Colonic mucosa (tissue), 4 donors: Measurements from ENCODE around the gene MIAT. TPM values are rescaled to one million over a fixed set of nuclear protein-coding genes. Genes with fewer than 3 reads are reported as not detected.

Experiments
- DNase-seq: peaks from one replicate; pipeline ENCODE4 v3.0.0-alpha.2; 2020
- H3K27ac ChIP-seq: fragments of 200-600 bp; one replicate; pipeline ENCODE4 v1.8.0; 2021
- H3K27me3 ChIP-seq: fragments of 200-600 bp; one replicate; pipeline ENCODE4 v1.8.0; 2021
- H3K36me3 ChIP-seq: fragments of 200-600 bp; one replicate; pipeline ENCODE4 v1.8.0; 2021
- H3K4me1 ChIP-seq: fragments of 200-600 bp; one replicate; pipeline ENCODE4 v1.8.0; 2021; ENCODE audit warnings: mild to moderate bottlenecking
- H3K4me3 ChIP-seq: fragments of 200-600 bp; one replicate; pipeline ENCODE4 v1.8.0; 2021
- H3K9ac ChIP-seq, 2 donors: one replicate each; pipeline ENCODE4 v1.7.0; 2013; ENCODE audit warnings: control low read depth in 2 of 2, low read depth in 2 of 2, low read length in 2 of 2
- H3K9me3 ChIP-seq: fragments of 200-600 bp; one replicate; pipeline ENCODE4 v1.8.0; 2021
- CTCF ChIP-seq: fragments of 200-600 bp; IDR thresholded peaks from one replicate; pipeline ENCODE4 v1.8.0; 2022; ENCODE audit warnings: antibody characterized with exemption, mild to moderate bottlenecking
- intact Hi-C: fragments of 100-400 bp; cut with DNase I; formaldehyde crosslinking; loops from one replicate; pipeline ENCODE4 v1.14.1; 2022
- total RNA-seq, 2 donors: library from RNA; stranded (reverse); fragmentation: NEBNext Ultra II Directional in 1 of 2; extraction: Animal tissue kit (Norgen Biotek cat#: 25700) in 1 of 2; gene quantifications; one replicate each; pipeline ENCODE4 v1.2.1, GENCODE V29; 2021
- donor health status: healthy.
- donor health status: DM: no; HTN: no; CAD: no.
- donor health status: DM: no; HTN: no; CAD: no.

The MIAT gene
- total RNA-seq = 1 to 10 TPM; 1.5 to 1.8 TPM

- no peak for TF ChIP-seq CTCF
- H3K4me3 ChIP-seq = peak within 1 kb of the TSS; percentile 33
- peak within 1 kb of the TSS; percentile 43 to 46 for H3K9ac ChIP-seq
- H3K9me3 ChIP-seq = no peaks in the 10 kb centered on the region
- H3K27ac ChIP-seq = no peak within 1 kb of the TSS
- peaks cover 24% of the 10 kb centered on the region for H3K27me3 ChIP-seq
- no peaks in the 10 kb centered on the region for H3K36me3 ChIP-seq
- DNase-seq = peak; percentile 34
- intact Hi-C loops = no loop called here
- H3K4me1 ChIP-seq = peaks cover 7% of the 10 kb centered on the region
These were observed at the start of gene MIAT for GRCh38 chr22:26656891-26657851. MIAT (plus strand) TSS chr22:26657588.

- no peaks in the 10 kb centered on the region for H3K9me3 ChIP-seq
- TF ChIP-seq CTCF = no peak
- intact Hi-C loops = no loop called here
- no peak overlapping the region for H3K9ac ChIP-seq
- no peaks in the 10 kb centered on the region for H3K36me3 ChIP-seq
- H3K27me3 ChIP-seq = no peaks in the 10 kb centered on the region
- H3K4me1 ChIP-seq = no peaks in the 10 kb centered on the region
- no peak overlapping the region for H3K27ac ChIP-seq
- H3K4me3 ChIP-seq = no peak overlapping the region
- no peak for DNase-seq
These were observed 49.3 kb upstream of the MIAT start for GRCh38 chr22:26608129-26608528.

- DNase-seq = no peak
- Histone ChIP-seq H3K36me3 (no peaks in the 10 kb centered on the region), H3K27me3 (no peaks in the 10 kb centered on the region), H3K9ac (no peak overlapping the region), H3K4me1 (no peaks in the 10 kb centered on the region), H3K4me3 (no peak overlapping the region), H3K9me3 (no peaks in the 10 kb centered on the region), H3K27ac (no peak overlapping the region)
- no peak for TF ChIP-seq CTCF
- intact Hi-C loops = no loop called here
These were observed 48.1 kb upstream of the MIAT start for GRCh38 chr22:26609287-26609686.

- no peaks in the 10 kb centered on the region for H3K4me1 ChIP-seq
- no peaks in the 10 kb centered on the region for H3K9me3 ChIP-seq
- no peak overlapping the region for H3K27ac ChIP-seq
- no peak for TF ChIP-seq CTCF
- intact Hi-C loops = no loop called here
- no peaks in the 10 kb centered on the region for H3K36me3 ChIP-seq
- no peak overlapping the region for H3K9ac ChIP-seq
- no peaks in the 10 kb centered on the region for H3K27me3 ChIP-seq
- H3K4me3 ChIP-seq = no peak overlapping the region
- peak; percentile 34 for DNase-seq
These were observed 47.1 kb upstream of the MIAT start for GRCh38 chr22:26610072-26610958.

GRCh38 chr22:26610996-26611395 is 46.4 kb upstream of the MIAT start:
- no peak overlapping the region for H3K27ac ChIP-seq
- intact Hi-C loops = no loop called here
- H3K9ac ChIP-seq = no peak overlapping the region
- H3K4me1 ChIP-seq = no peaks in the 10 kb centered on the region
- H3K9me3 ChIP-seq = no peaks in the 10 kb centered on the region
- no peak for DNase-seq
- no peak for TF ChIP-seq CTCF
- no peak overlapping the region for H3K4me3 ChIP-seq
- H3K36me3 ChIP-seq = no peaks in the 10 kb centered on the region
- no peaks in the 10 kb centered on the region for H3K27me3 ChIP-seq
